ENCODE data around the gene PEDS1. TPM values are rescaled to one million over a fixed set of nuclear protein-coding genes. Genes with fewer than 3 reads are reported as not detected.

PEDS1 gene
- total and polyA plus RNA-seq, 2 of the 8 experiments (the other 6 are each of a cell fraction or from before 2014, with no cell fraction given) = 28.9 to 75.9 TPM

GRCh38 chr20:50195524-50196120, 42.1 kb upstream of the PEDS1 start:
- H2AFZ ChIP-seq (ENCODE audit: low read length) = no peak overlapping the region
- no peak overlapping the region for H2BK20ac ChIP-seq (ENCODE audit: low read length)
- peaks cover 4 to 29% (median 21%) of the 10 kb centered on the region in 4 experiments for H3K4me1 ChIP-seq (replicated peaks in 1 of 4; ENCODE audit: control insufficient read depth in 3 of 4, insufficient read depth in 4 of 4, low read length in 3 of 4)
- WGBS, 2 experiments (ENCODE audit: extremely low coverage in 1 of 2, insufficient coverage in 1 of 2, insufficient read length in 1 of 2, insufficient replicate concordance in 2 of 2, low coverage in 1 of 2, low lambda C conversion rate in 2 of 2, missing lambda C conversion rate in 1 of 2) = 85% methylated on average over 13 of the region's 13 CpGs; no CpG with 5 or more reads in 1 of the 2 experiments
- H4K20me1 ChIP-seq (replicated peaks in 1 of 2; ENCODE audit: control insufficient read depth in 1 of 2, insufficient read depth in 2 of 2, low read length in 2 of 2) = peaks cover 2 to 4% of the 10 kb centered on the region in 2 experiments
- H3K4me3 ChIP-seq (ENCODE audit: extremely low read depth in 1 of 4, insufficient read depth in 2 of 4, low read depth in 3 of 4, low read length in 4 of 4) = no peak overlapping the region
- H3K4me2 ChIP-seq (ENCODE audit: insufficient read depth in 1 of 2, low read depth in 2 of 2, low read length in 2 of 2) = no peak overlapping the region
- no peak overlapping the region for H2BK15ac ChIP-seq (ENCODE audit: low read length)
- H3K23me2 ChIP-seq (ENCODE audit: low read depth, low read length) = peaks cover 5% of the 10 kb centered on the region; the same call in 1 of the 2 replicates
- ChIA-PET POLR2A (ENCODE audit: partially characterized antibody) (interaction anchor here (1.0 to 1.6 kb wide), 4 partner anchors 9 to 99 kb away, joined by 3 to 6 read pairs (median 4); no protein-coding TSS in a partner anchor), CTCF (ENCODE audit: partially characterized antibody) (interaction anchor here (0.6 kb wide), 1 partner anchor 59 kb away, joined by 4 read pairs; no protein-coding TSS in a partner anchor)
- no peak overlapping the region for H4K8ac ChIP-seq (ENCODE audit: extremely low read depth, insufficient read depth, low read length)
- H3K14ac ChIP-seq (ENCODE audit: insufficient read length) = no peak overlapping the region
- H3K9me3 ChIP-seq (ENCODE audit: insufficient read depth in 2 of 2, low read depth in 1 of 2, low read length in 1 of 2) = peaks cover 2 to 4% of the 10 kb centered on the region in 2 experiments; a peak in 2 of 4 replicates
- H3K27me3 ChIP-seq (replicated peaks in 1 of 4; ENCODE audit: control insufficient read depth in 3 of 4, extremely low read depth in 1 of 4, insufficient read depth in 3 of 4, low read length in 3 of 4) = no peaks in the 10 kb centered on the region
- DNase-seq (ENCODE audit: low read depth in 1 of 2, low spot score in 2 of 2) (no peak), FAIRE-seq (no peak)
- H3K79me2 ChIP-seq (ENCODE audit: control insufficient read depth in 1 of 2, insufficient read depth in 2 of 2, low read length in 2 of 2) = peaks cover 0 to 20% of the 10 kb centered on the region in 2 experiments; a peak in 2 of 4 replicates
- no peaks in the 10 kb centered on the region; a peak in 1 of 8 replicates for H3K36me3 ChIP-seq (ENCODE audit: control insufficient read depth in 2 of 4, insufficient read depth in 4 of 4, low read length in 3 of 4)
- H3K27ac ChIP-seq (ENCODE audit: low read depth, low read length) = no peak overlapping the region
- no peak overlapping the region for H3K23ac ChIP-seq (ENCODE audit: insufficient read length)
- no peak overlapping the region for H2AK5ac ChIP-seq (ENCODE audit: low read depth, low read length)
- H2BK12ac ChIP-seq (ENCODE audit: low read depth, low read length) = no peak overlapping the region
- no peak overlapping the region for H3K9ac ChIP-seq (replicated peaks in 1 of 4; ENCODE audit: extremely low read depth in 1 of 4, low read depth in 3 of 4, low read length in 3 of 4)
- no peak overlapping the region for H3K56ac ChIP-seq (replicated peaks; ENCODE audit: insufficient read length, low read depth, low read length)
- no peak overlapping the region for H4K91ac ChIP-seq (replicated peaks; ENCODE audit: insufficient read length, low read length)
- H2BK5ac ChIP-seq (ENCODE audit: low read depth, low read length) = no peak overlapping the region
- peaks cover 4% of the 10 kb centered on the region for H3K79me1 ChIP-seq (ENCODE audit: low read depth, low read length)
- no peak overlapping the region for H2BK120ac ChIP-seq (replicated peaks; ENCODE audit: low read depth, low read length)
- H3K18ac ChIP-seq (ENCODE audit: extremely low read depth, low read length) = no peak overlapping the region
- no peak overlapping the region for H3K4ac ChIP-seq (replicated peaks; ENCODE audit: insufficient read length, low read depth, low read length)
- H4K5ac ChIP-seq (ENCODE audit: insufficient read length, low read depth, low read length) = no peak overlapping the region
- TF ChIP-seq NRF1 (IDR thresholded peaks at IDR 0.05; ENCODE audit: low read depth, low read length) (no peak), JUN (IDR thresholded peaks at IDR 0.05; ENCODE audit: low read depth, low read length) (no peak), EZH2 (IDR thresholded peaks at IDR 0.05; ENCODE audit: low read depth, low read length, severe bottlenecking) (no peak), CTBP2 (IDR thresholded peaks at IDR 0.05; ENCODE audit: borderline replicate concordance, insufficient read depth, insufficient read length, low read length) (no peak), RXRA (IDR thresholded peaks at IDR 0.05; ENCODE audit: insufficient read depth, low read depth, low read length) (no peak), E2F6 (IDR thresholded peaks at IDR 0.05) (no peak), TAF7 (optimal IDR thresholded peaks at IDR 0.05; ENCODE audit: borderline replicate concordance, low read depth, low read length) (no peak), HDAC2 (IDR thresholded peaks at IDR 0.05; ENCODE audit: borderline replicate concordance in 1 of 2, low read depth in 2 of 2, low read length in 2 of 2) (no peak)
- TF ChIP-seq, protein P1, sequence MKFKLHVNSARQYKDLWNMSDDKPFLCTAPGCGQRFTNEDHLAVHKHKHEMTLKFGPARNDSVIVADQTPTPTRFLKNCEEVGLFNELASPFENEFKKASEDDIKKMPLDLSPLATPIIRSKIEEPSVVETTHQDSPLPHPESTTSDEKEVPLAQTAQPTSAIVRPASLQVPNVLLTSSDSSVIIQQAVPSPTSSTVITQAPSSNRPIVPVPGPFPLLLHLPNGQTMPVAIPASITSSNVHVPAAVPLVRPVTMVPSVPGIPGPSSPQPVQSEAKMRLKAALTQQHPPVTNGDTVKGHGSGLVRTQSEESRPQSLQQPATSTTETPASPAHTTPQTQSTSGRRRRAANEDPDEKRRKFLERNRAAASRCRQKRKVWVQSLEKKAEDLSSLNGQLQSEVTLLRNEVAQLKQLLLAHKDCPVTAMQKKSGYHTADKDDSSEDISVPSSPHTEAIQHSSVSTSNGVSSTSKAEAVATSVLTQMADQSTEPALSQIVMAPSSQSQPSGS (IDR thresholded peaks at IDR 0.05; ENCODE audit: low read length) = no peak
